ENCODE data around the gene NPHP3.

NPHP3 gene

GRCh38 chr3:132682201-132682600 lies 40.0 kb downstream of the NPHP3 start:
- no peaks in the 10 kb centered on the region for H3K9me3 ChIP-seq (replicated peaks; ENCODE audit: low read length)
- no peaks in the 10 kb centered on the region for H3K27me3 ChIP-seq (ENCODE audit: control insufficient read depth, insufficient read depth, low read length)
- peaks cover 65% of the 10 kb centered on the region for H3K36me3 ChIP-seq (ENCODE audit: insufficient read depth, low read length)
- H3K4me2 ChIP-seq (ENCODE audit: low read length), result no peak overlapping the region
- H3K9ac ChIP-seq (ENCODE audit: low read depth, low read length), result no peak overlapping the region
- no peak overlapping the region for H3K4me3 ChIP-seq (ENCODE audit: low read length)
- H3K4me1 ChIP-seq (ENCODE audit: control insufficient read depth, insufficient read depth, low read length), result no peaks in the 10 kb centered on the region

DNA sequence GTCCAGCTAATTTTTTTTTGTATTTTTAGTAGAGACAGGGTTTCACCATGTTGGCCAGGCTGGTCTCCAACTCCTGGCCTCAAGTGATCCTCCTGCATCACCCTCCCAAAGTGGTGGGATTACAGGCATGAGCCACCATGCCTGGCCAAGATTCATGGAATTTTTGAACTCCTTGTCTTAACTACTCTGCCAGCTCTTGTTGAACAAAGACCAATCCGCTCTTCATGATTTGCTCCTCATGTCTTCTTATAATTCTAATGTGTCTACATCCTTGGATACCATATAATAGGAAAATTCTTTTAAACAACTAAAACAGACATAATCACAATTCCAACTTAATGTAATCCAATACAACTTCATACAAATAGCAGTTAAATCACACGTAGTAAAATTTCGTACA lies 40.8 kb downstream of the NPHP3 start:
- Histone ChIP-seq H3K27me3 (ENCODE audit: control insufficient read depth, insufficient read depth, low read length) (no peaks in the 10 kb centered on the region), H3K36me3 (ENCODE audit: insufficient read depth, low read length) (peaks cover 67% of the 10 kb centered on the region), H3K9me3 (replicated peaks; ENCODE audit: low read length) (no peaks in the 10 kb centered on the region), H3K4me3 (ENCODE audit: low read length) (no peak overlapping the region), H3K9ac (ENCODE audit: low read depth, low read length) (no peak overlapping the region), H3K4me1 (ENCODE audit: control insufficient read depth, insufficient read depth, low read length) (no peaks in the 10 kb centered on the region), H3K4me2 (ENCODE audit: low read length) (no peak overlapping the region)

GRCh38 chr3:132679911-132680310 lies 42.3 kb downstream of the NPHP3 start:
- peaks cover 79% of the 10 kb centered on the region for H3K36me3 ChIP-seq (ENCODE audit: insufficient read depth, low read length)
- no peak overlapping the region for H3K4me3 ChIP-seq (ENCODE audit: low read length)
- H3K27me3 ChIP-seq (ENCODE audit: control insufficient read depth, insufficient read depth, low read length), result no peaks in the 10 kb centered on the region
- no peak overlapping the region for H3K4me2 ChIP-seq (ENCODE audit: low read length)
- H3K4me1 ChIP-seq (ENCODE audit: control insufficient read depth, insufficient read depth, low read length), result no peaks in the 10 kb centered on the region
- H3K9ac ChIP-seq (ENCODE audit: low read depth, low read length), result no peak overlapping the region
- no peaks in the 10 kb centered on the region for H3K9me3 ChIP-seq (replicated peaks; ENCODE audit: low read length)

DNA sequence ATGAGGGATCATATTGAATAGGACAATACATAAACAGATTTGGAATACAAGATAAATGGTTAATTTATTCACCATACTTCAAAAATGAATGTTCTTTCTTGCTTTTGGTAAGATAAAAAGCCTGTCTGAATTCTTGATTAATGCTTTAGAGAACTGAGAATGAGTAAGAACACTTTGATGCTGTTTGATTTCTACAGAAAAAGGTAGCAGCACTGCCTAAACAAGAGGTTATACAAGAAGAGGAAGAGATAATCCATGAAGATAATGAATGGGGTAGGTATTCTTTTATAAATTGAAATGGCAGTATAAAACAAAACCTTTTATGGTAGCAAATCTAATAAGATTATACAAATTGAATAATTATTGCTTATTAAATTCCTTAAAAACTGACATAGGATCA lies 46.8 kb downstream of the NPHP3 start:
- Histone ChIP-seq H3K9ac (ENCODE audit: low read depth, low read length) (no peak overlapping the region), H3K4me2 (ENCODE audit: low read length) (no peak overlapping the region), H3K27me3 (ENCODE audit: control insufficient read depth, insufficient read depth, low read length) (no peaks in the 10 kb centered on the region), H3K9me3 (replicated peaks; ENCODE audit: low read length) (no peaks in the 10 kb centered on the region), H3K36me3 (ENCODE audit: insufficient read depth, low read length) (peaks cover 72% of the 10 kb centered on the region), H3K4me3 (ENCODE audit: low read length) (no peak overlapping the region), H3K4me1 (ENCODE audit: control insufficient read depth, insufficient read depth, low read length) (no peaks in the 10 kb centered on the region)

- H3K27me3 ChIP-seq (ENCODE audit: control insufficient read depth, insufficient read depth, low read length), result no peaks in the 10 kb centered on the region
- no peak overlapping the region for H3K4me2 ChIP-seq (ENCODE audit: low read length)
- H3K36me3 ChIP-seq (ENCODE audit: insufficient read depth, low read length), result peaks cover 36% of the 10 kb centered on the region
- peaks cover 6% of the 10 kb centered on the region for H3K4me1 ChIP-seq (ENCODE audit: control insufficient read depth, insufficient read depth, low read length)
- H3K9me3 ChIP-seq (replicated peaks; ENCODE audit: low read length), result no peaks in the 10 kb centered on the region
- no peak overlapping the region for H3K9ac ChIP-seq (ENCODE audit: low read depth, low read length)
- H3K4me3 ChIP-seq (ENCODE audit: low read length), result no peak overlapping the region
Measured at GRCh38 chr3:132669256-132669777, 52.9 kb downstream of the NPHP3 start.

DNA sequence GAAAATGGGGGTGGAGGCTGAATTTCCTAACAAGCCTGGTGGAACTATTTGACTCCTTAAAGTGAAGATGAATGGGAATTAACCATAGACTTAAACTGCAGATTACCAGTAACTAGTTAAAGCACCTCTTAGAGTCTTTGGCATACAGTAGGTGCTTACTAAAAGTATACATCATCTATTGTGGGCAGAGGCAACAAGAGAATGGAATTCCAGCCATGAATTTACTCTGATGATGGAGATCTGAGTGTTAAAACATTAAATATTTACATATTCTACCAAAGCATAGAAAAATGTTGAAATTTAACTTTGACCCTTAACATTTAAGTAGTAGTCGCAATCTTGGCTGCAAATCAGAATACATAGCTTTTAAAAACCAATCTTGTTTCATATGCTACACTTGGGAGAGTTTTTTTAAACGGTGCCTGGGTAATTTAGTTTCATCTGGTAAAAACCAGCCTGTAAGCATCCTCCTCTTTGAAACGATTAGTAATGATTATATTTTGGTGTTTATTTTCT lies 56.9 kb downstream of the NPHP3 start:
- Histone ChIP-seq H3K27me3 (ENCODE audit: control insufficient read depth, insufficient read depth, low read length) (no peaks in the 10 kb centered on the region), H3K9ac (ENCODE audit: low read depth, low read length) (no peak overlapping the region), H3K4me2 (ENCODE audit: low read length) (no peak overlapping the region), H3K4me3 (ENCODE audit: low read length) (no peak overlapping the region), H3K4me1 (ENCODE audit: control insufficient read depth, insufficient read depth, low read length) (peaks cover 6% of the 10 kb centered on the region), H3K9me3 (replicated peaks; ENCODE audit: low read length) (no peaks in the 10 kb centered on the region), H3K36me3 (ENCODE audit: insufficient read depth, low read length) (peaks cover 12% of the 10 kb centered on the region)

GRCh38 chr3:132662212-132662611 lies 60.0 kb downstream of the NPHP3 start:
- Histone ChIP-seq H3K4me1 (ENCODE audit: control insufficient read depth, insufficient read depth, low read length) (peaks cover 15% of the 10 kb centered on the region), H3K9me3 (replicated peaks; ENCODE audit: low read length) (no peaks in the 10 kb centered on the region), H3K36me3 (ENCODE audit: insufficient read depth, low read length) (peaks cover 12% of the 10 kb centered on the region), H3K9ac (ENCODE audit: low read depth, low read length) (peak overlapping the region; percentile 90), H3K27me3 (ENCODE audit: control insufficient read depth, insufficient read depth, low read length) (no peaks in the 10 kb centered on the region), H3K4me3 (ENCODE audit: low read length) (no peak overlapping the region), H3K4me2 (ENCODE audit: low read length) (peak overlapping the region; percentile 94)

DNA sequence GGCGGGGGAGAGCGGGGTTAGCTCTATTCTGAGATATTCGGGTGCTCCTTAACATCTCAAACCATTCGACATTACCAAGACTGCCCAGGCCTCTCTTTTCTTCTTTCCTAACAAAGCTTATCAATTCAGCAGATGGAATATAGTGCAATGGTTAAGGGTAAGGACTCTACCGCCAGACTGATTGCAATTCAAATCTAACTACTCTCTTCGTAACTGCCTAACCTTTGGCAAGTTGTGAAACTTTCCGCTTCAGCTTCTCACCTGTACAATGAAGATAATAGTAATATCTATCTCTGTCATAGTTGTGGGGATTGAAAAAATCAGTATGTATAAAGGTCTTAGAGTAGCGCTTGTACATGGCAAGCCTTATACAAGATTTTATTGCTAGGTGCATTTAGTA lies 61.1 kb downstream of the NPHP3 start:
- peak overlapping the region; percentile 88 for H3K4me3 ChIP-seq (ENCODE audit: low read length)

DNA sequence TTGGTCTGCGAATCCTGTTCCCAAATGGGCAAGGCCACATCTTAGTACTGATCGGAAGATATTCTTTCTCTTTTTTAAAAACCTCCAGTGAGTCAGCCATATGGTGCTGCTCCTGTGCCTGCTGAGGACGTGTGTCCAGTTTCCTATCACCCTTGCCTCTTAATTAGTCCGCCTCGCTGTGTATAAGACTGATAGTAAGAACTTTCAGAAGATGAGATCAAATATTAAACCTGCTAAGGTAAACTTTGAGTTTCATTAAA lies 61.5 kb downstream of the NPHP3 start:
- Histone ChIP-seq H3K4me1 (ENCODE audit: control insufficient read depth, insufficient read depth, low read length) (peaks cover 18% of the 10 kb centered on the region), H3K9ac (ENCODE audit: low read depth, low read length) (peak overlapping the region; percentile 90), H3K27me3 (ENCODE audit: control insufficient read depth, insufficient read depth, low read length) (no peaks in the 10 kb centered on the region), H3K4me2 (ENCODE audit: low read length) (peak overlapping the region; percentile 94), H3K36me3 (ENCODE audit: insufficient read depth, low read length) (no peaks in the 10 kb centered on the region), H3K4me3 (ENCODE audit: low read length) (peak overlapping the region; percentile 88), H3K9me3 (replicated peaks; ENCODE audit: low read length) (no peaks in the 10 kb centered on the region)

More for the DNA sequence above, 61.1 kb downstream of the NPHP3 start:
- H3K4me2 ChIP-seq (ENCODE audit: low read length), result peak overlapping the region; percentile 94
- no peaks in the 10 kb centered on the region for H3K27me3 ChIP-seq (ENCODE audit: control insufficient read depth, insufficient read depth, low read length)
- H3K36me3 ChIP-seq (ENCODE audit: insufficient read depth, low read length), result peaks cover 3% of the 10 kb centered on the region
- no peaks in the 10 kb centered on the region for H3K9me3 ChIP-seq (replicated peaks; ENCODE audit: low read length)
- H3K4me1 ChIP-seq (ENCODE audit: control insufficient read depth, insufficient read depth, low read length), result peaks cover 18% of the 10 kb centered on the region
- H3K9ac ChIP-seq (ENCODE audit: low read depth, low read length), result peak overlapping the region; percentile 90

DNA sequence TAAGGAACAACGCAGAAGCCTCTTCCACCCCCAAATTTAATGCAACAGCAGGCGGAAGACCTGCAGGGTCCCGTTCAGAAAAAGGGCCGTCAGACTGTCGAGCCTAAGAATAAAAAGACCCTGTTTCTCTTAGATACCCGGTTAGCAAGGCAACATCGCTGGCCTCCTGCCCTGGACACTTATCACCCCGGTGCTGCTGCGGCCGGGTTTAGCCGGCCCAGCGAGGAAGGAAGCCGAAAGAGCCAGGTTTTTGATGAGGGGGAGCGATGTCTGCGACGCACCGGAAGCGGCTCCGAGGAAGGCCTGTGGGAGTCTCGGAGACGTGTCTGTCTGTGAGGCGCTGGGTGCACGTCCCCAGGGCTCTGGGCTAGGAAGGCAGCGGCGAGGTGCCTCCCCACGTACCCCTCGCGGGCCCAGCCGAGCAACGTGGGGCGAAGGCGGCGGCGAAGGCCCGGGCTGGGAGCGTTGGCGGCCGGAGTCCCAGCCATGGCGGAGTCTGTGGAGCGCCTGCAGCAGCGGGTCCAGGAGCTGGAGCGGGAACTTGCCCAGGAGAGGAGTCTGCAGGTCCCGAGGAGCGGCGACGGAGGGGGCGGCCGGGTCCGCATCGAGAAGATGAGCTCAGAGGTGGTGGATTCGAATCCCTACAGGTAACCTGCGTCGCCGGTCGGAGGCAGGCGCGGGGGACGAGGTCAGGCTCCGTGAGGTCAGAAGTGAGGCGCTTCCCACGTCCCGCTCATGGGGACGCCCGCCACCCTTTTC lies 62.0 kb downstream of the NPHP3 start, which contains the start of gene UBA5:
Gene UBA5, plus strand, starts transcription at position 278 of the 759 bp plus-strand sequence. Its CDS starts 209 bp downstream, at position 487.
- no peaks in the 10 kb centered on the region for H3K36me3 ChIP-seq (ENCODE audit: insufficient read depth, low read length)
- H3K27me3 ChIP-seq (ENCODE audit: control insufficient read depth, insufficient read depth, low read length), result no peaks in the 10 kb centered on the region
- peaks cover 18% of the 10 kb centered on the region for H3K4me1 ChIP-seq (ENCODE audit: control insufficient read depth, insufficient read depth, low read length)
- peak within 1 kb of the TSS; percentile 90 for H3K9ac ChIP-seq (ENCODE audit: low read depth, low read length)
- peak within 1 kb of the TSS; percentile 88 for H3K4me3 ChIP-seq (ENCODE audit: low read length)
- peak within 1 kb of the TSS; percentile 94 for H3K4me2 ChIP-seq (ENCODE audit: low read length)
- no peaks in the 10 kb centered on the region for H3K9me3 ChIP-seq (replicated peaks; ENCODE audit: low read length)

- Histone ChIP-seq H3K36me3 (ENCODE audit: insufficient read depth, low read length) (no peaks in the 10 kb centered on the region), H3K4me3 (ENCODE audit: low read length) (peak within 1 kb of the TSS; percentile 88), H3K27me3 (ENCODE audit: control insufficient read depth, insufficient read depth, low read length) (no peaks in the 10 kb centered on the region), H3K9ac (ENCODE audit: low read depth, low read length) (peak within 1 kb of the TSS; percentile 90), H3K9me3 (replicated peaks; ENCODE audit: low read length) (no peaks in the 10 kb centered on the region), H3K4me2 (ENCODE audit: low read length) (peak within 1 kb of the TSS; percentile 94), H3K4me1 (ENCODE audit: control insufficient read depth, insufficient read depth, low read length) (peaks cover 18% of the 10 kb centered on the region)
Measured at GRCh38 chr3:132659365-132660051, 62.7 kb downstream of the NPHP3 start, which contains the start of gene ACAD11. Gene ACAD11, minus strand, starts transcription at chr3:132659809. Its CDS starts 58 bp downstream, at chr3:132659751.

Measured in skeletal muscle satellite cell (primary cell).